ENCODE results near the gene RETSAT.
A peak's percentile ranks its signal among the peaks of the same experiment; 100 is the strongest.
"Not testable (repeated sequence)": the region's sequence is repeated elsewhere in the genome, so short reads cannot be mapped to it uniquely, and the experiment has no call there.

Gene RETSAT

DNA sequence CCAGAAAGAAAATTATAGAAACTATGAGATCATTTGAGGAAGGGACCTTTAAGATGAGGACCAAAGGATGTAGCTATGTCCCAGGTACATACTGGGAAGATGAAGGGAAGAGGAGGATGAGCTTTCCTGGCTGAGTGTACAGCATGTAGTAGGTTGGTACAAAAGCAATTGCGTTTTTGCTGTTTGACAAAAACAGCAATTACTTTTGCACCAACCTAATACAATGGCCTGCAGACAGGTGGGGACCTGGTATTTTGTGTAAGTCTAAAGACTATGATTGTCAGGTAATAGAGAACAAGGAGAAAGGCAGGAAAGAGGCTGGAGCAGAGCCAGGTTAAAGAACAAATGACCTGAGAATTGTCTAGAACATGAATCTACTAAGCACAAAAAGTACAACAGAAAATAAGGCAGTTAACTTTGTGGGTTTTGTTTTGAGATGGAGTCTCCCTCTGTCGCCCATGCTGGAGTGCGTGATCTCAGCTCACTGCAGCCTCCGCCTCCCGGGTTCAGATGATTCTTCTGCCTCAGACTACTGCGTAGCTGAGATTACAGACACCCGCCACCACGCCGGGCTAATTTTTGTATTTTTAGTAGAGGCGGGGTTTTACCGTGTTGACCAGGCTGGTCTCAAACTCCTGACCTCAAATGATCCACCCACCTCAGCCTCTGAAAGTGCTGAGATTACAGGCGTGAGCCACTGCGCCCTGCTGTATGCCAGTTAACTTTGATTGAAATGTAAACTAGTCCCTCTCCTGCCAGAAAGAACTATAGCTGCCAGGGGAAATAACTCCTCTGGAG lies 23.3 kb downstream of the RETSAT start:
- WGBS: 72% methylated on average over 10 of the region's 13 CpGs

DNA sequence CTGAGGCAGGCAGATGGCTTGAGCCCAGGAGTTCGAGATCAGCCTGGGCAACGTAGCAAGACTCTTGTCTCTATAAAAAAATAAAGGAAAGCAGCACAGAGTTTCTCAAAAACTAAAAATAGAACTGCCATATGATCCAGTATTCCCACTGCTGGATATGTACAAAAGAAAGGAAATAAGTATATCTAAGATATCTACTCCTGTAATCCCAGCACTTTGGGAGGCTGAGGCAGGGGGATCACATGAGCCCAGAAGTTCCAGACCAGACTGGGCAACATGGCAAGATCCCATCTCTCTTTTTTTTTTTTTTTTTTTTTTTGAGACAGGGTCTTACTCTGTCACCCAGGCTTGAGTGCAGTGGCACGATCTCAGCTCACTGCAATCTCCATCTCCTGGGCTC lies 24.6 kb downstream of the RETSAT start:
- H3K4me3 ChIP-seq (ENCODE audit: low read length); H3K9me3 ChIP-seq (ENCODE audit: insufficient read depth, low read depth, low read length); H3K27me3 ChIP-seq (ENCODE audit: insufficient read depth, low read length); H3K9ac ChIP-seq (ENCODE audit: low read depth, low read length); H3K27ac ChIP-seq (ENCODE audit: low read depth, low read length): not testable (repeated sequence)
- 95% methylated on average over 3 of the region's 3 CpGs for WGBS
- Histone ChIP-seq H3K36me3 (ENCODE audit: insufficient read depth, low read length) (peaks cover 20% of the 10 kb centered on the region), H3K4me1 (ENCODE audit: insufficient read depth, low read length) (peaks cover 22% of the 10 kb centered on the region)

More for the DNA sequence above, 23.3 kb downstream of the RETSAT start:
- Histone ChIP-seq H3K4me1 (ENCODE audit: insufficient read depth, low read length) (peaks cover 15% of the 10 kb centered on the region), H3K9ac (ENCODE audit: low read depth, low read length) (no peak overlapping the region), H3K27me3 (ENCODE audit: insufficient read depth, low read length) (no peaks in the 10 kb centered on the region), H3K4me3 (ENCODE audit: low read length) (no peak overlapping the region), H3K9me3 (ENCODE audit: insufficient read depth, low read depth, low read length) (no peaks in the 10 kb centered on the region), H3K27ac (ENCODE audit: low read depth, low read length) (no peak overlapping the region), H3K36me3 (ENCODE audit: insufficient read depth, low read length) (peaks cover 7% of the 10 kb centered on the region)

DNA sequence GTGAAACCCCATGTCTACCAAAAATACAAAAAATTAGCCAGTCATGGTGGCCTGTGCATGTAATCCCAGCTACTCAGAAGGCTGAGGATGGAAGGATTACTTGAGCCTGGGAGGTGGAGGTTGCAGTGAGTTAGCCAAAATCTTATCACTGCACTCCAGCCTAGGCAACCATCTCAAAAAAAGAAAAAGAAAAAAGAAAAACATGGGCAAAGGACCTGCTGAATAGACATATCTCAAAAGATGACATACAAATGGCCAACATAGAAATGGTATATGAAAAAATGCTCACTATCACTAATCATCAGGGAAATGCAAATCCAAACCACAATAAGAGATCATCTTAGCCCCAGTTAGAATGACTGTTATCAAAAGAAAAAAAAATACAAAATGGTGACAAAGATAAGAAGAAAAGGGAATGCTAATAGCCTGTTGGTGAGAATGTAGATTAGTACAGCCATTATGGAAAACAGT lies 25.1 kb downstream of the RETSAT start:
- peaks cover 25% of the 10 kb centered on the region for H3K36me3 ChIP-seq (ENCODE audit: insufficient read depth, low read length)
- H3K9me3 ChIP-seq (ENCODE audit: insufficient read depth, low read depth, low read length): no peaks in the 10 kb centered on the region
- no peak overlapping the region for H3K9ac ChIP-seq (ENCODE audit: low read depth, low read length)
- peak overlapping the region; percentile 93; the same call in 1 of the 2 replicates for H3K4me3 ChIP-seq (ENCODE audit: low read length)
- H3K4me1 ChIP-seq (ENCODE audit: insufficient read depth, low read length): peaks cover 22% of the 10 kb centered on the region
- H3K27me3 ChIP-seq (ENCODE audit: insufficient read depth, low read length): no peaks in the 10 kb centered on the region
- no peak overlapping the region for H3K27ac ChIP-seq (ENCODE audit: low read depth, low read length)

DNA sequence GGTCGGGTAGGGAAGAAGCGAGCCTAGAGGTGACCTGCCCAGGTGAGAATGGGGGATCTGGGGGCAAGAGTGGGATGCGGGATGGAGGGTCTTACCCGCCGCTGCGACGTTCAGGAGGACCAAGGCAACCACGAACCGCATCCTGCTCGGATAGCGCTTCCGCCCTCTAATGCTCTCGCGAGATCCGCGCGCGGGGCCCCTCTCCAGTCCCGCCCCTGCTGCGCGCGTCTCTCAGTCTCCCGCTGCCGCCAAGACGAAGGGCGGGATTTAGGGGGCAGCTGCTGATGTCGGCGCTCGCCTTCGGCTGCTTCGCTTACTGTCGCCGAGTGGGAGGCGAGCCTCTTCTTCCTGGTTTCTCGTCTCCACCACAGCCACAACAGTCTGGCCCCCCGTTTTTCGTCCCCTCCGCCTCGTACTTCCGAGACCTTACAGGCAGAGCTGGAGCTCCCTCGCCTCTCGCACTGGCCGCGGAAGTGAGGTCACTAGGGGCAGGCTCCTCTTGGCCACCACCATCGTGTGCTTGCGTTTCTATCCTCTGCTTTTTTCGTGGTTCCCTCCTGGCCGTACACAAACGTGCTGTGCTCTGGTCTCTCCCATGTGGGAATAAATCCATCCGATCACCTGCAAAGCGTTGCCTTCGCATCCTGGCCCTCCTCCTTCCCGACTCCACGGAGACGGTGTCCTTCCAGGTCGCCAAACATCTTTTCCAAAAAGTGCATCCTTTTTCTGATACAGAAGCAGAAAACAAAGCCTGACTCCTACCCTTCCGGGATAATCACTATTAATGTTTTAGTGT lies 26.3 kb downstream of the RETSAT start, which contains the start of gene TGOLN2:
Gene TGOLN2 (minus strand): TSS at position 168 of the 796 bp plus-strand sequence. CDS start 27 bp downstream, at position 141.
- peak within 1 kb of the TSS; percentile 96 for H3K27ac ChIP-seq (ENCODE audit: low read depth, low read length)
- no peaks in the 10 kb centered on the region for H3K27me3 ChIP-seq (ENCODE audit: insufficient read depth, low read length)
- WGBS: under 1% methylated on average over 57 of the region's 57 CpGs
- peaks cover 36% of the 10 kb centered on the region for H3K36me3 ChIP-seq (ENCODE audit: insufficient read depth, low read length)
- H3K9me3 ChIP-seq (ENCODE audit: insufficient read depth, low read depth, low read length): no peaks in the 10 kb centered on the region
- peak within 1 kb of the TSS; percentile 93 for H3K4me3 ChIP-seq (ENCODE audit: low read length)
- peak within 1 kb of the TSS; percentile 99 for H3K9ac ChIP-seq (ENCODE audit: low read depth, low read length)
- peaks cover 22% of the 10 kb centered on the region for H3K4me1 ChIP-seq (ENCODE audit: insufficient read depth, low read length)

DNA sequence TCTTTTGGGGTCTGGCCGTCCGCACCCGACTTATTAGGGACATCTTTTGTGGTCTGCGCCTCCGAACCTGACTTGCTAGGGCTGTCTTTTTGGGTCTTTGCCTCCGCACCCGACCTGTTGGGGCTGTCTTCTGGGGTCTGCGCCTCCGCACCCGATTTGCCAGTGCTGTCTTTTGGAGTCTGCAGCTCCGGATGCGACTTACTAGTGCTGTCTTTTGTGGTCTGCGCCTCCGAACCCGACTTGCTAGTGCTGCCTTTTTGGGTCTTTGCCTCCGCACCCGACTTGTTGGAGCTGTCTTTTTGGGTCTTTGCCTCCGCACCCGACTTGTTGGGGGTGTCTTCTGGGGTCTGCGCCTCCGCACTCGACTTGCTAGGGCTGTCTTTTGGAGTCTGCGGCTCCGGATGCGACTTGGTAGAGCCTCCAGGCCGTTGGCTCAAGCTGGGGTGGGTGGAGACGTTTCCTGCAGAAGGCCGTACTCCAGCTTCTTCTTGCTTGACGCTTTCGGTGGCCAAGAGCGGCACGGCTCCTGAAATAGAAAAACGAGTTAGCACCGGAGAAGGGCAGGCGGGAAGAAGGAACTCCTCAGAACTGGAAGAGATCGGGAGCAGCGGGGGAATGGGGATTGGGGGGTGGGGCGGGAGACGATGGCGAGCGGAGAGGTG lies 27.0 kb downstream of the RETSAT start:
- Histone ChIP-seq H3K27ac (ENCODE audit: low read depth, low read length) (no peak overlapping the region), H3K4me3 (ENCODE audit: low read length) (peak overlapping the region; percentile 93), H3K9me3 (ENCODE audit: insufficient read depth, low read depth, low read length) (no peaks in the 10 kb centered on the region), H3K9ac (ENCODE audit: low read depth, low read length) (peak overlapping the region; percentile 99), H3K36me3 (ENCODE audit: insufficient read depth, low read length) (peaks cover 44% of the 10 kb centered on the region), H3K27me3 (ENCODE audit: insufficient read depth, low read length) (no peaks in the 10 kb centered on the region), H3K4me1 (ENCODE audit: insufficient read depth, low read length) (peaks cover 22% of the 10 kb centered on the region)
- 5% methylated on average over 41 of the region's 41 CpGs for WGBS

DNA sequence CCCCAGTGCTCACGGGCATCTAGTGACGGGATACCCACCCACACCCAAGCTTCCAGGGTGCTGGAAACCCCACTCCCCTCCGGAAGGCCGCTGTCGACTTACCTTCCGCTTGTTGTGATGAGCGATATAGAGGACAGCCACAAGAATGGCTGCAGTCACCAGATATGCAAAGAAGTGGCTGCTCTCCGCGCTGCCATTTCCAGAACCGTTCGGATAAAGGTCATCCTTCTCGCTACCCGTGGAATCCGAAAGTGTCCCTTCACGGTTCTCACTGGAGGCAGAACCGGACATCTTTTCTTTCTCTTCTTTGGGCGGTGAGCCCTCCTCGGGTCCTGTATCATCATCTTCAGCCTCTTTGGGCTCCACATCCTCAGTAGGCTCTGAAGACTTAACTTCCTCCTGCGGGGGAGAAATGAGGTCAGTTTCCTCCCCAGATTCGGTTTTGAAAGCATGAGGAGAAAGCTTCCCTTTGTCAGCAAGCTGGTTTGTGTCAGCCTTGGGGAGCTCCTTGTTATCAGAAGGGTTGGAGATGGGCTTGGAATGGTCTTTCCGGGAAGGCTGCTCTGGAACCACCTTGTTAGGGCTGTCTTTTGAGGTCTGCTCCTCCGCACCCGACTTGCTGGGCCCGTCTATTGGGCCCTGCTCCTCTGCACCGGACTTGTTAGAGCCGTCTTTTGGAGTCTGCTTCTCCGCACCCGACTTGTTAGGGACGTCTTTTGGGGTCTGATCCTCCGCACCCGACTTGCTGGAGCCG lies 27.7 kb downstream of the RETSAT start:
- no peaks in the 10 kb centered on the region for H3K9me3 ChIP-seq (ENCODE audit: insufficient read depth, low read depth, low read length)
- peaks cover 51% of the 10 kb centered on the region for H3K36me3 ChIP-seq (ENCODE audit: insufficient read depth, low read length)
- no peaks in the 10 kb centered on the region for H3K27me3 ChIP-seq (ENCODE audit: insufficient read depth, low read length)
- WGBS: 25% methylated on average over 32 of the region's 32 CpGs
- H3K27ac ChIP-seq (ENCODE audit: low read depth, low read length): no peak overlapping the region
- H3K9ac ChIP-seq (ENCODE audit: low read depth, low read length): peak overlapping the region; percentile 99
- peaks cover 22% of the 10 kb centered on the region for H3K4me1 ChIP-seq (ENCODE audit: insufficient read depth, low read length)
- H3K4me3 ChIP-seq (ENCODE audit: low read length): peak overlapping the region; percentile 93

DNA sequence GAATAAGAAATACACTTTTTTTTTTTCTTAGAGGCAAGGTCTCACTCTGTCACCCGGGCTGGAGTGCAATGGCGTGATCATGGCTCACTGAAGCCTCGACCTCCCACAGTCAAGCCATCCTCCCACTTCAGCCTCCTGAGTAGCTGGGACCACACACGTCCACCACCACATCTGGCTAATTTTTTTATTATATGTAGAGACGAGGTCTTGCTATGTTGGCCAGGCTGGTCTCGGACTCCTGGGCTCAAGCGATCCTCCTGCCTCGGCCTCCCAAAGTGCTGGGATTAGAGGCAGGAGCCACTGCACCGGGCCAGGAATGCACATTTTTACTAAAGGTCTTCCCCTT lies 28.9 kb downstream of the RETSAT start:
- 89% methylated on average over 8 of the region's 9 CpGs for WGBS
- Histone ChIP-seq H3K36me3 (ENCODE audit: insufficient read depth, low read length) (peaks cover 62% of the 10 kb centered on the region), H3K27me3 (ENCODE audit: insufficient read depth, low read length) (no peaks in the 10 kb centered on the region), H3K4me1 (ENCODE audit: insufficient read depth, low read length) (peaks cover 15% of the 10 kb centered on the region), H3K4me3 (ENCODE audit: low read length) (peak overlapping the region; percentile 93; the same call in 1 of the 2 replicates), H3K9me3 (ENCODE audit: insufficient read depth, low read depth, low read length) (no peaks in the 10 kb centered on the region), H3K9ac (ENCODE audit: low read depth, low read length) (no peak overlapping the region), H3K27ac (ENCODE audit: low read depth, low read length) (no peak overlapping the region)

DNA sequence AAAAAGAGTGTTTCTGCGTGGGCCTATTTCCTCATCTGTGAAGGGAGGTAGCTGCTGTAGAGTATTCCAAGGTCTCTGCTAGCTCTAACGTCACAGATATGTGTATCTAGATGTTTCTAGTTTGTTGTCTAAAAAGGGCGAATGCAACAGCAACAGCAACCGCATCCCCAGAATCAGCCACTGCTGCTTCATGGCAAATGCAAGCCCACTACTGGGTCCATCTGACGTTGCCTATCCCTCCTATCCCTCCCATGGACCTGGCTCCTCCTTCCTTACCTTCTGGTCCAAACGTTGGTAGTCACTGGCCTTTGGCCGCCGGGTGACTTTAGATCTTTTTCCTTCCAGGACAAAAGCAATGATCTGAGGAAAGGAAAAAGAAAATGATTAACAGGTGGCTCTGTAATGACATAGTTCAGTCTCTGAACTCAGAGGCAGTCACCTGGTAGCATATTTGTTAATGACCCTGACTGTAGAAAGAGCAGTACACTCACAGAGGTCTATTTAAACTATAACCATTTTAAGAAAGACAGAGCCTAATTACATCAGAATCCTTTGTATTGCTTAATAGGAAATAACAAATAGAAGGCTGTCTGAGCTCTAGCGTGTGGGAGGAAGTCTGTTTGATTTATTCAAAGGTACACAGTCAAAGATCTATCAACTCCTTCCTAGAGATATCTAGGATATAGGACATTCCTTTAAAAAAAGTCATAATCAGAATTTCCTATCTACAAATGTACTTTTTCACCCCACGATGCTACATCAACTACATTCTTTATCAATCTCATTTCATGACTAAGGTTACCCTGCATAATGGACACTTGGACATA lies 29.5 kb downstream of the RETSAT start:
- no peak overlapping the region for H3K4me3 ChIP-seq (ENCODE audit: low read length)
- H3K27me3 ChIP-seq (ENCODE audit: insufficient read depth, low read length): no peaks in the 10 kb centered on the region
- H3K27ac ChIP-seq (ENCODE audit: low read depth, low read length): no peak overlapping the region
- H3K9ac ChIP-seq (ENCODE audit: low read depth, low read length): no peak overlapping the region; the same call in 1 of the 2 replicates
- peaks cover 15% of the 10 kb centered on the region for H3K4me1 ChIP-seq (ENCODE audit: insufficient read depth, low read length)
- H3K36me3 ChIP-seq (ENCODE audit: insufficient read depth, low read length): peaks cover 65% of the 10 kb centered on the region
- no peaks in the 10 kb centered on the region for H3K9me3 ChIP-seq (ENCODE audit: insufficient read depth, low read depth, low read length)
- 82% methylated on average over 9 of the region's 10 CpGs for WGBS

DNA sequence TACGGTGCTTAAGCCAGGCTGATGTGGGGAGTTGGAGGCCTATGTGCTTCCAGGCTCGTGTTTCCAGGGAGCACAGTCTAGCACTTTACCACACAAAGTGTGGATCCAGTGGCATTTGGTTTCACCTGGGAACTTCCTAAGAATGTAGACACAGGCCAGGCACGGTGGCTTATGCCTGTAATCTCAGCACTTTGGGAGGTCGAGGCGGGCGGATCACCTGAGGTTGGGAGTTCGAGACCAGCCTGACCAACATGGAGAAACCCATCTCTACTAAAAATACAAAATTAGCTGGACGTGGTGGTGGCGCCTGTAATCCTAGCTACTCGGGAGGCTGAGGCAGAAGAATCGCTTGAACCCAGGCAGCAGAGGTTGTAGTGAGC lies 30.4 kb downstream of the RETSAT start:
- not testable (repeated sequence) for H3K27me3 ChIP-seq (ENCODE audit: insufficient read depth, low read length); H3K9me3 ChIP-seq (ENCODE audit: insufficient read depth, low read depth, low read length); H3K27ac ChIP-seq (ENCODE audit: low read depth, low read length); H3K9ac ChIP-seq (ENCODE audit: low read depth, low read length); H3K4me3 ChIP-seq (ENCODE audit: low read length)
- H3K4me1 ChIP-seq (ENCODE audit: insufficient read depth, low read length): peaks cover 15% of the 10 kb centered on the region
- WGBS: 96% methylated on average over 11 of the region's 11 CpGs
- peaks cover 68% of the 10 kb centered on the region for H3K36me3 ChIP-seq (ENCODE audit: insufficient read depth, low read length)
